ENCODE measurements around the gene ACSL1. TPM values are rescaled to one million over a fixed set of nuclear protein-coding genes. Genes with fewer than 3 reads are reported as not detected.

ACSL1 gene
- total and polyA plus RNA-seq, 9 of the 15 experiments (the other 6 are each of a cell fraction or from before 2014, with no cell fraction given), result 6.7 to 24.1 (median 15.0) TPM

- TF ChIP-seq ZMIZ1 (IDR thresholded peaks at IDR 0.05; ENCODE audit: low read depth in 2 of 2, low read length in 2 of 2), result no peak
- TF ChIP-seq EWSR1 (IDR thresholded peaks at IDR 0.05; ENCODE audit: borderline replicate concordance, low read depth, partially characterized antibody), result no peak
- TF ChIP-seq CEBPZ (IDR thresholded peaks at IDR 0.05; ENCODE audit: borderline replicate concordance, low read depth, low read length), result no peak
- TF ChIP-seq CTBP1 (IDR thresholded peaks at IDR 0.05; ENCODE audit: borderline replicate concordance), result peak; percentile 77; the same call in 1 of the 2 replicates
- no peak for TF ChIP-seq ZNF76 (CRISPR knock-in tag; IDR thresholded peaks at IDR 0.05; ENCODE audit: borderline replicate concordance)
- no peak for TF ChIP-seq FOXM1 (IDR thresholded peaks at IDR 0.05; ENCODE audit: low read depth)
- no peak for TF ChIP-seq FOXM1 (CRISPR knock-in tag; IDR thresholded peaks at IDR 0.05; ENCODE audit: low read depth)
- TF ChIP-seq ZNF316 (IDR thresholded peaks at IDR 0.05), result no peak
- peak; percentile 65 for TF ChIP-seq HDAC3 (IDR thresholded peaks at IDR 0.05; ENCODE audit: borderline replicate concordance, partially characterized antibody)
- TF ChIP-seq TFE3 (CRISPR knock-in tag; IDR thresholded peaks at IDR 0.05), result no peak
- TF ChIP-seq ZNF766 (CRISPR knock-in tag; conservative IDR thresholded peaks at IDR 0.05), result 0 out of 2 replicates have a peak, but pooled peaks have one; percentile 12
- TF ChIP-seq NFRKB (IDR thresholded peaks at IDR 0.05; ENCODE audit: low read depth), result no peak
- TF ChIP-seq ZNF134 (CRISPR knock-in tag; conservative IDR thresholded peaks at IDR 0.05), result no peak
Measured at GRCh38 chr4:184815046-184815877, 10.5 kb downstream of the ACSL1 start (continued).

Data from K562 (cell line).